ENCODE data around the gene FAAP20. TPM values are rescaled to one million over a fixed set of nuclear protein-coding genes. Genes with fewer than 3 reads are reported as not detected.

The FAAP20 gene
- total RNA-seq, 5 donors from 2014 or later (not counting 1 experiment from before 2014, with no cell fraction given) = 52.9 to 74.8 (median 68.2) TPM

GRCh38 chr1:2231532-2232254, 37.1 kb upstream of the FAAP20 start:
- H3K36me3 Mint-ChIP-seq = peaks cover 8% of the 10 kb centered on the region
- Histone ChIP-seq H3K4me3 (ENCODE audit: control insufficient read depth in 1 of 2, extremely low read depth in 1 of 2, low read length in 1 of 2) (peak overlapping the region; percentile 84 to 96), H3K36me3 (ENCODE audit: control insufficient read depth in 2 of 2, extremely low read depth in 1 of 2, insufficient read depth in 1 of 2, low read length in 1 of 2) (peaks cover 0 to 6% of the 10 kb centered on the region in 2 donors), H3K27ac (ENCODE audit: low read length) (peak overlapping the region; percentile 75), H3K27me3 (replicated peaks in 1 of 2; ENCODE audit: control insufficient read depth in 2 of 2, extremely low read depth in 1 of 2, insufficient read depth in 2 of 2, low read length in 1 of 2) (no peaks in the 10 kb centered on the region), H3K9me3 (no peaks in the 10 kb centered on the region), H3K4me1 (ENCODE audit: control insufficient read depth in 1 of 2, extremely low read depth in 1 of 2, insufficient read depth in 2 of 2, low read length in 2 of 2) (peaks cover 27 to 81% of the 10 kb centered on the region in 2 experiments)
- peaks cover 49 to 67% (median 54%) of the 10 kb centered on the region in 3 donors for H3K4me1 Mint-ChIP-seq
- H3K27ac Mint-ChIP-seq = peak overlapping the region; percentile 97 to 99
- DNase-seq (peak; percentile 29 to 86 (median 69)), ATAC-seq (replicated peaks in 1 of 4) (peak; percentile 3 to 36 (median 9))
- no peaks in the 10 kb centered on the region for H3K9me3 Mint-ChIP-seq
- peak overlapping the region; percentile 88 to 96 (median 96) for H3K4me3 Mint-ChIP-seq
- no peaks in the 10 kb centered on the region for H3K27me3 Mint-ChIP-seq
- CTCF ChIA-PET = interaction anchor here in 1 of 2 donors (0.5 to 1.7 kb wide), 2 partner anchors 37 to 42 kb away, joined by 3 to 6 read pairs; partner anchors contain the start of gene FAAP20
- WGBS (ENCODE audit: insufficient coverage) = 22% methylated on average over 21 of the region's 26 CpGs
- POLR2A ChIA-PET = interaction anchor here (0.5 to 2.4 kb wide), 8 partner anchors 9 to 98 kb away, joined by 3 to 16 read pairs (median 4); partner anchors contain the start of gene FAAP20 (in 1 of the 2)

GRCh38 chr1:2230781-2231531, 36.4 kb upstream of the FAAP20 start:
- Mint-ChIP-seq H3K9me3 (no peaks in the 10 kb centered on the region), H3K4me3 (peak overlapping the region; percentile 88 to 96 (median 96)), H3K4me1 (peaks cover 44 to 59% (median 49%) of the 10 kb centered on the region in 3 donors), H3K36me3 (peaks cover 8% of the 10 kb centered on the region), H3K27me3 (no peaks in the 10 kb centered on the region), H3K27ac (peak overlapping the region; percentile 97 to 99)
- CTCF ChIA-PET = interaction anchor here in 1 of 2 donors (0.5 to 1.7 kb wide), 2 partner anchors 36 to 42 kb away, joined by 3 to 6 read pairs; partner anchors contain the start of gene FAAP20
- Histone ChIP-seq H3K4me1 (ENCODE audit: control insufficient read depth in 1 of 2, extremely low read depth in 1 of 2, insufficient read depth in 2 of 2, low read length in 2 of 2) (peaks cover 25 to 80% of the 10 kb centered on the region in 2 experiments), H3K27ac (ENCODE audit: low read length) (peak overlapping the region; percentile 75), H3K4me3 (ENCODE audit: control insufficient read depth in 1 of 2, extremely low read depth in 1 of 2, low read length in 1 of 2) (peak overlapping the region; percentile 84 to 96), H3K36me3 (ENCODE audit: control insufficient read depth in 2 of 2, extremely low read depth in 1 of 2, insufficient read depth in 1 of 2, low read length in 1 of 2) (peaks cover 0 to 6% of the 10 kb centered on the region in 2 donors), H3K27me3 (replicated peaks in 1 of 2; ENCODE audit: control insufficient read depth in 2 of 2, extremely low read depth in 1 of 2, insufficient read depth in 2 of 2, low read length in 1 of 2) (no peaks in the 10 kb centered on the region), H3K9me3 (no peaks in the 10 kb centered on the region)
- POLR2A ChIA-PET = interaction anchor here (0.5 to 2.4 kb wide), 8 partner anchors 10 to 81 kb away, joined by 3 to 16 read pairs (median 6); partner anchors contain the start of gene FAAP20 (in 1 of the 2)
- ATAC-seq (replicated peaks in 1 of 4) = peak in 1 of 4 experiments; percentile 4
- WGBS (ENCODE audit: insufficient coverage) = 7% methylated on average over 26 of the region's 30 CpGs
- peak in 34 of 35 experiments; percentile 50 to 81 (median 60) for DNase-seq

GRCh38 chr1:2229911-2230731, 35.5 kb upstream of the FAAP20 start:
- peak in 1 of 35 experiments; percentile 44 for DNase-seq
- Histone ChIP-seq H3K4me3 (ENCODE audit: control insufficient read depth in 1 of 2, extremely low read depth in 1 of 2, low read length in 1 of 2) (peak overlapping the region; percentile 84 to 96), H3K36me3 (ENCODE audit: control insufficient read depth in 2 of 2, extremely low read depth in 1 of 2, insufficient read depth in 1 of 2, low read length in 1 of 2) (peaks cover 0 to 6% of the 10 kb centered on the region in 2 donors), H3K9me3 (no peaks in the 10 kb centered on the region), H3K4me1 (ENCODE audit: control insufficient read depth in 1 of 2, extremely low read depth in 1 of 2, insufficient read depth in 2 of 2, low read length in 2 of 2) (peaks cover 17 to 72% of the 10 kb centered on the region in 2 experiments), H3K27ac (ENCODE audit: low read length) (peak overlapping the region; percentile 75), H3K27me3 (replicated peaks in 1 of 2; ENCODE audit: control insufficient read depth in 2 of 2, extremely low read depth in 1 of 2, insufficient read depth in 2 of 2, low read length in 1 of 2) (no peaks in the 10 kb centered on the region)
- Mint-ChIP-seq H3K4me1 (peaks cover 36 to 51% (median 41%) of the 10 kb centered on the region in 3 donors), H3K27ac (peak overlapping the region; percentile 97 to 99), H3K4me3 (peak overlapping the region; percentile 88 to 96 (median 96)), H3K9me3 (no peaks in the 10 kb centered on the region), H3K36me3 (peaks cover 8% of the 10 kb centered on the region), H3K27me3 (no peaks in the 10 kb centered on the region)
- no peak for ATAC-seq (replicated peaks in 1 of 4)
- 20% methylated on average over 22 of the region's 32 CpGs for WGBS (ENCODE audit: insufficient coverage)
- POLR2A ChIA-PET = interaction anchor here (0.6 to 2.4 kb wide), 5 partner anchors 22 to 81 kb away, joined by 3 to 16 read pairs (median 8); no protein-coding TSS in a partner anchor
- CTCF ChIA-PET = interaction anchor here in 1 of 2 donors (1.0 kb wide), 1 partner anchor 25 kb away, joined by 3 read pairs; no protein-coding TSS in a partner anchor

GRCh38 chr1:2229037-2229864, 34.7 kb upstream of the FAAP20 start:
- POLR2A ChIA-PET = interaction anchor here (0.9 to 1.2 kb wide), 4 partner anchors 8 to 317 kb away, joined by 3 to 6 read pairs (median 4); no protein-coding TSS in a partner anchor
- CTCF ChIA-PET = interaction anchor here in 1 of 2 donors (1.0 kb wide), 1 partner anchor 26 kb away, joined by 3 read pairs; no protein-coding TSS in a partner anchor
- Mint-ChIP-seq H3K27ac (peak overlapping the region; percentile 97 to 99), H3K4me1 (peaks cover 33 to 42% (median 34%) of the 10 kb centered on the region in 3 donors), H3K27me3 (no peaks in the 10 kb centered on the region), H3K36me3 (peaks cover 8% of the 10 kb centered on the region), H3K4me3 (peak overlapping the region; percentile 88 to 96 (median 96)), H3K9me3 (no peaks in the 10 kb centered on the region)
- WGBS (ENCODE audit: insufficient coverage) = 2% methylated on average over 74 of the region's 77 CpGs
- DNase-seq = peak in 31 of 35 experiments; percentile 32 to 70 (median 46)
- Histone ChIP-seq H3K27ac (ENCODE audit: low read length) (peak overlapping the region; percentile 75), H3K9me3 (no peaks in the 10 kb centered on the region), H3K36me3 (ENCODE audit: control insufficient read depth in 2 of 2, extremely low read depth in 1 of 2, insufficient read depth in 1 of 2, low read length in 1 of 2) (peaks cover 0 to 6% of the 10 kb centered on the region in 2 donors), H3K4me3 (ENCODE audit: control insufficient read depth in 1 of 2, extremely low read depth in 1 of 2, low read length in 1 of 2) (peak overlapping the region; percentile 84 to 96), H3K27me3 (replicated peaks in 1 of 2; ENCODE audit: control insufficient read depth in 2 of 2, extremely low read depth in 1 of 2, insufficient read depth in 2 of 2, low read length in 1 of 2) (no peaks in the 10 kb centered on the region), H3K4me1 (ENCODE audit: control insufficient read depth in 1 of 2, extremely low read depth in 1 of 2, insufficient read depth in 2 of 2, low read length in 2 of 2) (peaks cover 16 to 63% of the 10 kb centered on the region in 2 experiments)
- peak in 2 of 4 experiments; percentile 1 to 3 for ATAC-seq (replicated peaks in 1 of 4)

GRCh38 chr1:2228694-2229036, 34.1 kb upstream of the FAAP20 start:
- Histone ChIP-seq H3K4me3 (ENCODE audit: control insufficient read depth in 1 of 2, extremely low read depth in 1 of 2, low read length in 1 of 2) (peak overlapping the region; percentile 84 to 96), H3K36me3 (ENCODE audit: control insufficient read depth in 2 of 2, extremely low read depth in 1 of 2, insufficient read depth in 1 of 2, low read length in 1 of 2) (peaks cover 0 to 6% of the 10 kb centered on the region in 2 donors), H3K27ac (ENCODE audit: low read length) (peak overlapping the region; percentile 75), H3K27me3 (replicated peaks in 1 of 2; ENCODE audit: control insufficient read depth in 2 of 2, extremely low read depth in 1 of 2, insufficient read depth in 2 of 2, low read length in 1 of 2) (no peaks in the 10 kb centered on the region), H3K9me3 (no peaks in the 10 kb centered on the region), H3K4me1 (ENCODE audit: control insufficient read depth in 1 of 2, extremely low read depth in 1 of 2, insufficient read depth in 2 of 2, low read length in 2 of 2) (peaks cover 15 to 57% of the 10 kb centered on the region in 2 experiments)
- H3K9me3 Mint-ChIP-seq = no peaks in the 10 kb centered on the region
- H3K27ac Mint-ChIP-seq = peak overlapping the region; percentile 97 to 99
- H3K4me1 Mint-ChIP-seq = peaks cover 28 to 37% (median 30%) of the 10 kb centered on the region in 3 donors
- DNase-seq = peak in 10 of 35 experiments; percentile 26 to 55 (median 48)
- POLR2A ChIA-PET = interaction anchor here (0.9 to 1.2 kb wide), 4 partner anchors 9 to 317 kb away, joined by 3 to 6 read pairs (median 4); no protein-coding TSS in a partner anchor
- WGBS (ENCODE audit: insufficient coverage) = under 1% methylated on average over 50 of the region's 50 CpGs
- H3K36me3 Mint-ChIP-seq = peaks cover 8% of the 10 kb centered on the region
- CTCF ChIA-PET = no interaction called here
- H3K4me3 Mint-ChIP-seq = peak overlapping the region; percentile 88 to 96 (median 96)
- no peak for ATAC-seq (replicated peaks in 1 of 4)
- H3K27me3 Mint-ChIP-seq = no peaks in the 10 kb centered on the region

Measured in T-cell (primary cell).